Superior temporal gyrus (tissue), 1 donor: ENCODE results near the gene NEMP2.

Source experiments
- DNase-seq: peaks from one replicate; pipeline ENCODE4 v3.0.0-alpha.2; 2016; ENCODE audit errors: extremely low spot score

Gene NEMP2

GRCh38 chr2:190554357-190555006, 20.0 kb upstream of the NEMP2 start:
- no peak for DNase-seq

- no peak for DNase-seq
Measured at GRCh38 chr2:190553254-190553653, 18.7 kb upstream of the NEMP2 start.

GRCh38 chr2:190551928-190552327, 17.4 kb upstream of the NEMP2 start:
- DNase-seq, result no peak

GRCh38 chr2:190550137-190550536, 15.6 kb upstream of the NEMP2 start:
- DNase-seq, result no peak

- DNase-seq, result no peak
Measured at GRCh38 chr2:190547886-190548285, 13.4 kb upstream of the NEMP2 start.

- no peak for DNase-seq
Measured at GRCh38 chr2:190546734-190547133, 12.2 kb upstream of the NEMP2 start.

- no peak for DNase-seq
Measured at GRCh38 chr2:190545555-190546385, 11.2 kb upstream of the NEMP2 start.

GRCh38 chr2:190545093-190545492, 10.6 kb upstream of the NEMP2 start:
- DNase-seq, result no peak

GRCh38 chr2:190540048-190540447, 5.5 kb upstream of the NEMP2 start:
- no peak for DNase-seq

- no peak for DNase-seq
Measured at GRCh38 chr2:190538201-190538600, 3.7 kb upstream of the NEMP2 start.

GRCh38 chr2:190537765-190538164, 3.2 kb upstream of the NEMP2 start:
- no peak for DNase-seq

GRCh38 chr2:190535586-190535985, 1.1 kb upstream of the NEMP2 start:
- peak; percentile 44 for DNase-seq

GRCh38 chr2:190535121-190535439, 558 bp upstream of the NEMP2 start:
- no peak for DNase-seq

- DNase-seq, result peak; percentile 62
Measured at GRCh38 chr2:190533968-190534309, 583 bp downstream of the NEMP2 start.

- no peak for DNase-seq
Measured at GRCh38 chr2:190533175-190533967, 1.2 kb downstream of the NEMP2 start.

- DNase-seq, result no peak
Measured at GRCh38 chr2:190532581-190532980, 1.9 kb downstream of the NEMP2 start.

GRCh38 chr2:190530248-190530900, 4.1 kb downstream of the NEMP2 start:
- DNase-seq, result no peak

GRCh38 chr2:190529486-190530247, 4.9 kb downstream of the NEMP2 start:
- DNase-seq, result no peak

- no peak for DNase-seq
Measured at GRCh38 chr2:190528521-190529001, 6.0 kb downstream of the NEMP2 start.

GRCh38 chr2:190527918-190528317, 6.6 kb downstream of the NEMP2 start:
- no peak for DNase-seq

- DNase-seq, result no peak
Measured at GRCh38 chr2:190527214-190527613, 7.3 kb downstream of the NEMP2 start.
